HG02852 (cell line): Measurements from ENCODE around the gene PAIP2B.
"Not testable (repeated sequence)": the region's sequence is repeated elsewhere in the genome, so short reads cannot be mapped to it uniquely, and the experiment has no call there.

Experiments used
- ATAC-seq: cut with Tn5 transposase; IDR thresholded peaks from one replicate; pipeline ENCODE4 v1.9.1; 2021; ENCODE audit warnings: mild to moderate bottlenecking, moderate library complexity; ENCODE audit not compliant: unreplicated experiment

Gene PAIP2B, protein sequence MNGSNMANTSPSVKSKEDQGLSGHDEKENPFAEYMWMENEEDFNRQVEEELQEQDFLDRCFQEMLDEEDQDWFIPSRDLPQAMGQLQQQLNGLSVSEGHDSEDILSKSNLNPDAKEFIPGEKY

GRCh38 chr2:71226965-71227560 is at the start of gene PAIP2B:
TSS of gene PAIP2B (minus strand) at chr2:71227103. CDS start at chr2:71202589, 24,514 bp downstream.
- ATAC-seq = peak; percentile 97

- no peak for ATAC-seq
Measured at GRCh38 chr2:71275939-71276310, 49.0 kb upstream of the PAIP2B start.

DNA sequence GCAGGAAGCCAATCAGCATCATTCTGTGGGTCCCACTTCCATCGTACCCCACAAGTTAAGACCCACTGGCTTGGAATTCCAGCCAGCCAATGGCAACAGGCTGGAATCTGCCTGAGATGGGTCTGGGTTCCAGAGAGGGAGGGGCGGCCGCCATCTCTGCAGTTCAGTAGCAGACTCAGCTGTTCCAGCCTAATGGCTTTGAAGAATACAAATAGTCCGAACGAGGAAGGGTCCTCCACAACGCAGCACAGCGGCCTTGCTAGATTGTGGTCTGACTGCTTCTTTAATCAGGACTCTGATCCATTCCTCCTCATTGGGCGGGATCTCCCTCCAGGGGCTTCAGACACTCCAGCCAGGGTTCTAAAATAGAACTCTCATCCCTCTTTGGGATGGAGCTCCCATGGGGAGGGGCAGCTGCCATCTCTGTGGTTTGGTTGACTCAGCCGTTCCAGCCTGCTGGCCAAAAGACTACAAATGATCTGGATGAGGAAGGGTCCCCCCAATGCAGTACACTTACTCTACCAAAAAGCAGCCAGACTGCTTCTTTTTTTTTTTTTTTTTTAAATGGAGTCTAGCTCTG is 42.7 kb upstream of the PAIP2B start:
- ATAC-seq = no peak

- ATAC-seq = no peak
Measured at GRCh38 chr2:71263386-71263785, 36.5 kb upstream of the PAIP2B start.

GRCh38 chr2:71261534-71261933 is 34.6 kb upstream of the PAIP2B start:
- no peak for ATAC-seq

GRCh38 chr2:71256421-71256820 is 29.5 kb upstream of the PAIP2B start:
- no peak for ATAC-seq

DNA sequence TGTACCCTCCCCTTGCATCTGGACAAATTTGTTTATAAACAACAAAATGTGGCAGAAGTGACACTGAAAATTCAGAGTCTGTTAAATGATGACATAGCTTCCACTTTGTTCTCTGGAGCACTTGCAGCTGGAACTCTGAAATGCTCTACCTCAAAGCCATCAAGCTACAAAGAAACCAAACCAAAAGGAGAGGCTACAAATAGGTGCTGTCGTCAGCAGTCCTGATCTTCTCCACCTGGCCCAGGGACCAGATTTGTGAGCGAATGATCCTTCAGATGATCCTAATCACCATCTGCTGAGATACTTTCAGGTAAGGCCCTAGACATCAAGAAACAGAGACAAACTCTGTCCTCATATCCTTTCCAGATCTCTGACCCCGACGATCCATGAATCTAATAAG is 27.9 kb upstream of the PAIP2B start:
- no peak for ATAC-seq

- no peak for ATAC-seq
Measured at GRCh38 chr2:71254078-71254477, 27.2 kb upstream of the PAIP2B start.

DNA sequence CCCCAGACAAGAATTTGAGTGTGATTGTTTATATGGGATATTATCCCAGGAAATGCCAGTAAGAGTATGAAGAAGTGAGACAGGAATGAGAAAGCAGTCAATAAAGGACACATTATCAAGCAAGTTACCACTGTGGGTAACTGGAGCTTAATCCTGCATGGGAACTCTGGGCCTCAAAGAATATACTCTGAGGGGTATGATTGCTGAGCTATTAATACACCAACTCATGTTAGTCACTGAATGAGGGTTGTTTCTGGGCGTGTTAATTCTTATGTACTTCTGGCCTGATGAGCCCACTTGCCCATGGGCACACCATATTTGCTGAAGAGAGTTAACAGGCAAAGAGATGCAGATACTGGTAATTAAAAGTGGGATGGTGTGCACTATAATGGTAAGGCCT is 26.6 kb upstream of the PAIP2B start:
- no peak for ATAC-seq

DNA sequence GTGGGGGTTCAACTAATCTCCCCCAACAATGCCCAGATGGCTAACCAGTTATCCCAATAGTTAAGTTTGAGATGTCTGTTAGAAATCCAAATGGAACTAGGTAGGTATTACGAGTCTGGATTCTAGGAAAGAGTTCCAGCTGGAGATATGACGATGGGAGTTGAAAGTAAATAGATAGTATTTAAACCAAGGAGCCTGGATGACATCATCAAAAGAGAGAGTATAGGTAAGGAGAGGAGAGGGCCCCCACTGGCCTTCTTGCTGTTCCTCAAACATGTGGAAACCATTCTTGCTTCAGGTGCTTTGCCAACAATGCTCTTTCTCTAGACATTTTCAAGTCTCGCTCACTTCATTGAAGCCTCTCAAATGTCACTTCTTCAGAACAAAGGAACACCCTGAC is 26.0 kb upstream of the PAIP2B start:
- no peak for ATAC-seq

DNA sequence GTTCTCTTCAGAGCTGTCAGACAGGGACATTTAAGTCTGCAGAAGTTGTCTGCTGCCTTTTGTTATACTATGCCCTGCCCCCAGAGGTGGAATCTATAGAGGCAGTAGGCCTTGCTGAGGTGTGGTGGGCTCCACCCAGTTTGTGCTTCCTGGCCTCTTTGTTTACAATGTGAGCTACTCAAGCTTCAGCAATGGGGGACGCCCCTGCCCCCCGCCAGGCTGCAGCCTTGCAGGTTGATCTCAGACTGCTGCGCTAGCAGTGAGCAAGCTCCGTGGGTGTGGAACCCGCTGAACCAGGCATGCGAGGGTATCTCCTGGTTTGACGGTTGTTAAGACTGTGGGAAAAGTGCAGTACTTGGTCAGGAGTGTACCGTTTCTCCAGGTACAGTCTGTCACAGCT is 24.0 kb upstream of the PAIP2B start:
- no peak for ATAC-seq

- no peak for ATAC-seq
Measured at GRCh38 chr2:71244302-71244660, 17.4 kb upstream of the PAIP2B start.

GRCh38 chr2:71243634-71244301 is 16.9 kb upstream of the PAIP2B start:
- no peak for ATAC-seq

GRCh38 chr2:71240794-71241193 is 13.9 kb upstream of the PAIP2B start:
- ATAC-seq = no peak

DNA sequence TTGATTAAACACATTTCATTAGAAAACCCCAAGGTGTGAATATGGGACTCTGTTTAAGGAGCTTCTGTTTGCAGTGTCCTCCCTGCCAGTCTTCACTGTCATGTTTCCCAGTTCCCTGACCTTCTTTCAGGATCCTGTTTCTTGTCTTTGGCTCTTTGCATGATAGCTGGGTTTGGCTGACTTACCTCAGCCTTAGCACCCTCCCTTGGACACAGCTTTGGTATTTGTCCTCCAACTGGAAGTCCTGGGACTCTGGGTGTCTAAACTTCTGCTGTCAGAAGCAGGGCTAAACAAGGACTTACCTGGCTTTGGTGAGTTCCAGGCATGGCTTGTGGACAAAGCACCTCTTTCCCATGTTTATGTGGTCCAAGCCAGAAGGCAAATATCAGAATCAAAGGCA is 11.2 kb upstream of the PAIP2B start:
- ATAC-seq = no peak

DNA sequence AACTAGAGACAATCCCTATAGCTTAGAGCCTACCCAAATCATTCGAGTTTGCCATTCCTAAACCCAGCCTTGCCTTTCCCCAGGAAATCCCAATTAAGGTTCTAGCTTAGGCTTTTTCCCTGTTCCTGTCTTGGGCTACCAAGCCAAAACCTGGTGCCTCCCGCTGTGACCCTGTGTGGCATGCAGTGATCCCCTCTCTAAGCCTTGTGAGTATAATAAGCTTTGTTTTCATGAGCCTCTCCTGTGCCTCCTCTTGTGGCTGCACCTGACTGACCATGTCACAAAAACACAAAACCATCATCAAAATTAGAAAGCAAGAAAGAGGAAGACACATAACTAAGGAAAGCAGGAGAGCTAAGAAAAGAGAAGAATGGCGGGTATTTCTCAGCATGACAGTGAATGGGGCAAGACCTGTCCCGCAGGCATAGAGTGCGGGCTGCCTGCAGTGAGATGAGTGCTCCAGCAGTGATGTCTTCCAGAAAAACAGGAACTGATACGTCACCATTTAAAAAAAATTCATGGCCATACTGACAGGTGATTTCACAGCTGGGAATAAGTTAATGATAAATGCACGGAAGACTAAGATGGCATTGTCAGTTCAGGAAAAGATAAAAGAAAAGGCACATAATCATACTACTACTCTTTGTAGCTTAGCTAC is 9.2 kb upstream of the PAIP2B start:
- no peak for ATAC-seq

DNA sequence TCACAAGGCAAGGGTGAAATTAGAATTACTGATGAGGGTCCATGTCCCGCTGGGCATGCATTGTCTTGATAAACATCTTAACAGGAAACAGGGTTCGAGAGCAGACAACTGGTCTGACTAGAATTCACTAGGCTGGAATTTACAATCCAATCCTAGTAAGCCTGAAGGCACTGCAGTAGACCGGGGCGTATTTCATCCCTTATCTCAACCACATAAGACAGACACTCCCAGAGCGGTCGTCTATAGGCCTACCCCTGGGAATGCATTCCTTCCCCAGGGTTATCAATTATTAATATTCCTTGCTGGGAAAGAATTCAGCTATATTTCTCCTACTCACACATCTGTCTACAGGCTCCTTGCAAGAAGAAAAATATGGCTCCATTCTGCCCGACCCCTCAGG is 6.2 kb upstream of the PAIP2B start:
- not testable (repeated sequence) for ATAC-seq

- peak; percentile 9 for ATAC-seq
Measured at GRCh38 chr2:71226096-71226964, 573 bp downstream of the PAIP2B start.

GRCh38 chr2:71224935-71225334 is 2.0 kb downstream of the PAIP2B start:
- no peak for ATAC-seq

GRCh38 chr2:71224457-71224856 is 2.4 kb downstream of the PAIP2B start:
- ATAC-seq = no peak

DNA sequence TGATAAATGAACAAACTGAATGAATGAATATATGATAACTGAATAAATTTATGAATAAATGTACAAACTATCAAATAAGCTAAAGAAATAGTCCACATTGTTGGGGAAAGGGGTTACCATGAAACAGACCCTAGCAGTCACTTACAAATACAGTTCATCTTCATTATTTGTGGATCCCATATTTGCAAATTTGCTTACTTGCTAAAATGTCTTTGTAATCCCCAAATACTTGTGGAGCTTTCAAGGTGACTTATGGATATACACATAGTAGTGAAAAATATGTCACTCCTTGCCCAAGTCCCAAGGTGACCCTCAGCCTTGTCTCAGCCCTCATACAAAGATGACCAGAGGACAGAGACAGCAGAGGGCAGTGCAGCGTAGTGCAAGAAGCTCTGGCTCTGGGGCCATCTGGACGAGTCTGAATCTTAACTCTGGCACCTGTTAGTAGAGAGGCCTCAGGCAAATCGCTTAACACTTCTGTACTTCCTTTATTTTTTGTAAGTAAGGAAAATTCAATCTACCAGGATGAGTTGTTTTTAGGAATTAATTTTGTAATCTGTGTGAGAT is 3.1 kb downstream of the PAIP2B start:
- ATAC-seq = no peak
